T-helper 17 cell (primary cell): Measurements from ENCODE around the gene CACNA1C. TPM values are rescaled to one million over a fixed set of nuclear protein-coding genes. Genes with fewer than 3 reads are reported as not detected.

Source experiments
- ATAC-seq: fragments of 150-1000 bp; cut with Tn5 transposase; 2 replicates; pipeline ENCODE4 v1.10.0; 2021; ENCODE audit warnings: mild to moderate bottlenecking, moderate library complexity
- DNase-seq, 3 donors: peaks; one replicate each; pipeline versions ENCODE4 v3.0.0 to v3.0.0-alpha.2; 2020 to 2021
- H3K9me3 ChIP-seq: one replicate; pipeline ENCODE4 v1.7.0; 2013; ENCODE audit warnings: low read length, mild to moderate bottlenecking; ENCODE audit not compliant: control insufficient read depth, poor library complexity, severe bottlenecking
- H3K27ac Mint-ChIP-seq: one replicate; pipeline ENCODE4 v1.8.0; 2022; ENCODE audit warnings: mild to moderate bottlenecking, moderate library complexity, mixed read lengths
- H3K27me3 Mint-ChIP-seq: one replicate; pipeline ENCODE4 v1.8.0; 2022; ENCODE audit warnings: mixed read lengths
- H3K36me3 Mint-ChIP-seq: one replicate; pipeline ENCODE4 v1.8.0; 2022; ENCODE audit warnings: low read depth, mixed read lengths
- H3K4me1 Mint-ChIP-seq: one replicate; pipeline ENCODE4 v1.8.0; 2022; ENCODE audit warnings: mild to moderate bottlenecking, mixed read lengths
- H3K4me3 Mint-ChIP-seq: one replicate; pipeline ENCODE4 v1.8.0; 2022; ENCODE audit warnings: mild to moderate bottlenecking, moderate library complexity, mixed read lengths
- total RNA-seq, 4 donors: library from RNA in 2 of 4; stranded (reverse) in 2 of 4; gene quantifications; one replicate each; pipeline ENCODE4 v1.2.3 and lab custom pipeline; 2022 to 2026

The CACNA1C gene
- total RNA-seq, 2 donors from 2014 or later, result 0.02 to 0.18 TPM

DNA sequence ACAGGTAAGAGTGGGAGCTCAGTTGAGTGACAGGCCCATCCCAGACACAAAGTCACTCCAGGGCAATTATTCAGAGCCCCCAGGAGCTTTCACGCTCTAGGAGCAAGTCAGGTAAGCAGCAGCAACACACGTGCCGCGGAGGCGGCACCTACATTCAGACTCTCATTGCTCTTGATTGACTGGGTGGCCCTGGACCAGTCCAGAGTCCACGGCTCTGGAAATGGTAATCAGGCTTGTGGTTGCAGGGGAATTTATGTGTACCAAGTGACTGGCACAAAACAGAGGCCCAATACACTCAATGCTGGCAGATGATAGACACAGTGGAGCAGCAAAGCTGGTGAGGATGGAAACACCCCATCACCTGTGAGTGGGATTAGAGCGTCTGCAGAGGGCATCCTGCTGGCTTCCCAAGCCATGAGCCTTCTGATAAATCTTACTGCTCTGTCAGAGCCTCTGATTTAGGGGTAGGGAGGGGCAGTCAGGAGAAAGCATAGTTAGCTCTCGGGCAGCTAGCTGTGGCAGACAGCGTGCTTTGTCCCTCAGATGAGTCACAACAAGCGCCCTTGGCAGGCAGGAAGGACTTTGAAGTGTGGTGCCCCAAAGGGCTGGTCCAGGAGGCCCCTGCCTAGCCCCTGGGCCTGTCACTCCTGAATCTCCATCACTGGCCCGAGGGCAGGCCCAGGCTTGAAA lies 344.7 kb downstream of the CACNA1C start:
- Mint-ChIP-seq H3K36me3 (no peaks in the 10 kb centered on the region), H3K4me3 (no peak overlapping the region), H3K27ac (no peak overlapping the region), H3K27me3 (peaks cover 32% of the 10 kb centered on the region), H3K4me1 (no peaks in the 10 kb centered on the region)
- ATAC-seq (no peak), DNase-seq (no peak)
- H3K9me3 ChIP-seq, result no peaks in the 10 kb centered on the region

DNA sequence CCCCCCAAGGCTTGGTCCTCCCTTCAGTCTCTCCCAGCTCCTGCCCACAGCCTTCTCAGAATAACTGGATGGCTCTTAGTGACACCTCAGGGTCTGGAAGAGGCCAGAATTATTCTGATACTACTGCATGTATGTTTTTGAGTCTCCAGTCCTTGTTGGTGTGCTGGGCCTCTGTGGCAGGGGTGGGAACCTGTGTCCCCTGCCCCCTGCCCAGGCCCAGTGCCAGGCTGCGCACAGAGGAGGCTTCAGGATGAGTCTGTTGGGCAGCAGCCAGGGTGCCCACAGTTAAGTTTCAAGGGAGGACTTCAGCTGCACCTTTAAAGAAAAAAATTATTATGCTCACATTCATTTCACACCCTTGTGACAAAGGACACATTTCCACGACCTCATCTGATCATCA lies 348.3 kb downstream of the CACNA1C start:
- Mint-ChIP-seq H3K4me3 (no peak overlapping the region), H3K27ac (no peak overlapping the region)

GRCh38 chr12:2402073-2402579 lies 349.3 kb downstream of the CACNA1C start:
- DNase-seq, result no peak
- no peaks in the 10 kb centered on the region for H3K9me3 ChIP-seq
- ATAC-seq, result no peak
- H3K36me3 Mint-ChIP-seq, result peaks cover 2% of the 10 kb centered on the region
- no peak overlapping the region for H3K27ac Mint-ChIP-seq
- H3K4me1 Mint-ChIP-seq, result no peaks in the 10 kb centered on the region
- H3K4me3 Mint-ChIP-seq, result no peak overlapping the region
- peaks cover 41% of the 10 kb centered on the region for H3K27me3 Mint-ChIP-seq

More for the DNA sequence above, 348.3 kb downstream of the CACNA1C start:
- H3K9me3 ChIP-seq, result no peaks in the 10 kb centered on the region
- Mint-ChIP-seq H3K27me3 (peaks cover 41% of the 10 kb centered on the region), H3K4me1 (no peaks in the 10 kb centered on the region), H3K36me3 (peaks cover 2% of the 10 kb centered on the region)
- DNase-seq, result no peak
- no peak for ATAC-seq

- no peaks in the 10 kb centered on the region for H3K4me1 Mint-ChIP-seq
- peaks cover 37% of the 10 kb centered on the region for H3K27me3 Mint-ChIP-seq
- H3K4me3 Mint-ChIP-seq, result no peak overlapping the region
- no peak for DNase-seq
- no peak for ATAC-seq
- peaks cover 2% of the 10 kb centered on the region for H3K36me3 Mint-ChIP-seq
- H3K27ac Mint-ChIP-seq, result no peak overlapping the region
- H3K9me3 ChIP-seq, result no peaks in the 10 kb centered on the region
Observed at GRCh38 chr12:2403221-2403976, 350.6 kb downstream of the CACNA1C start.

DNA sequence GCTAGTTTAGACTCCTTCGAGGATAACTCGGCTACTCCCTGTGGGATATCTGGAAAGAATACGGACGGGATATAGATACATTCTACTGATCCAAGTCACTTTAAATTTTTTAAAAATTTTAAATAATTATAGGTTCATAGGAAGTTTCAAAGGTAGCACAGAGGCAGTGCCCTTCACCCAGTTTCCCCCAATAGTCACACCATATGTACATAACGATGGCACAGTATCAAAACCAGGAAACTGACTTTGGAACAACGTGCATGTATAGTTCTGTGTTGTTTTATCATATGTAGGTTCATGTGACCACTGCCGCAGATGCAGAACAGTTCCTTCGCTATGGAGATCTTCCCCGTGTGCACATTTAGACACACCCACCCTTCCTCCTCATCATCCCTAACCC lies 352.3 kb downstream of the CACNA1C start:
- DNase-seq (no peak), ATAC-seq (no peak)
- no peaks in the 10 kb centered on the region for H3K9me3 ChIP-seq
- Mint-ChIP-seq H3K4me1 (no peaks in the 10 kb centered on the region), H3K27ac (no peak overlapping the region), H3K36me3 (peaks cover 2% of the 10 kb centered on the region), H3K4me3 (no peak overlapping the region), H3K27me3 (peaks cover 28% of the 10 kb centered on the region)

DNA sequence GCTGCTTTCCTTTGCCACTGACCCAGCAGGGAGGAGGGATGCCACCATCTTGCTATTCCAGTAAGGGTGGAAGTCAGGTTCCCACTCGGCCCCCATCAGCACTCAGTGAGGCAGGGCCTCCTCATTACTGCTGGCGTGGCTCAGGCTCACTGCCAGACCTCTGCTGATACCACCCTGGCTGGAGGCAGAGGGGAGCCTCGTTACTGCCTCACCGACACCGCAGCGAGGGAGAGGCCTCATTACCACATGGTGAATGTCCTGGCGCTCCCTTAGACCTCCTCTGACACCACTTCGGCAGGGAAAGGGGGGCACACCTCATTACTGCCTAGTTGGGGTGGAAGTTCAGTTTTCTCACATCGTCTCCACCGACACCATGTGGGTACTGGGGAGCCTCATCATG lies 354.1 kb downstream of the CACNA1C start:
- no peak overlapping the region for H3K4me3 Mint-ChIP-seq
- H3K27ac Mint-ChIP-seq, result no peak overlapping the region
- H3K9me3 ChIP-seq, result no peaks in the 10 kb centered on the region
- no peaks in the 10 kb centered on the region for H3K4me1 Mint-ChIP-seq
- peaks cover 2% of the 10 kb centered on the region for H3K36me3 Mint-ChIP-seq
- ATAC-seq (no peak), DNase-seq (no peak)
- peaks cover 20% of the 10 kb centered on the region for H3K27me3 Mint-ChIP-seq

DNA sequence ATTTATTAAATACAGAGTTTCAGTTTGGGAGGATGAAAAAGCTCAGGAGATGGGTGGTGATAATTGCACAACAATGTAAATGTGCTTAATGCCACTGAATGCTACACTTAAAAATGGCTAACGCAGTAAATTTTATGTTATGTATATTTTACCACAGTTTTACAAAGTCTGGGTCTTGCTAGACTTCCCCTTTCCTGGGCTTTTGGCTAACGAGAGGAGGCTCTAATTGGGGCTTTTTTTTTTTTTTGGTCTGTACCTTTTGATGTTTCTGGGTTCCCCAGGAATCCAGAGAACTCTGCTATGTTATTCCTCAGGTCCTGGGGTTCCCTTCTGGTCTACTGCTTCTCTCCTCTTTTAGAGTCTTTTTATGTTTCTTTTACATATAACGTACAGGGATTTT lies 355.5 kb downstream of the CACNA1C start:
- H3K27ac Mint-ChIP-seq, result no peak overlapping the region
- no peaks in the 10 kb centered on the region for H3K4me1 Mint-ChIP-seq
- H3K4me3 Mint-ChIP-seq, result no peak overlapping the region
- ATAC-seq (no peak), DNase-seq (no peak)
- no peaks in the 10 kb centered on the region for H3K36me3 Mint-ChIP-seq
- no peaks in the 10 kb centered on the region for H3K9me3 ChIP-seq
- peaks cover 14% of the 10 kb centered on the region for H3K27me3 Mint-ChIP-seq

DNA sequence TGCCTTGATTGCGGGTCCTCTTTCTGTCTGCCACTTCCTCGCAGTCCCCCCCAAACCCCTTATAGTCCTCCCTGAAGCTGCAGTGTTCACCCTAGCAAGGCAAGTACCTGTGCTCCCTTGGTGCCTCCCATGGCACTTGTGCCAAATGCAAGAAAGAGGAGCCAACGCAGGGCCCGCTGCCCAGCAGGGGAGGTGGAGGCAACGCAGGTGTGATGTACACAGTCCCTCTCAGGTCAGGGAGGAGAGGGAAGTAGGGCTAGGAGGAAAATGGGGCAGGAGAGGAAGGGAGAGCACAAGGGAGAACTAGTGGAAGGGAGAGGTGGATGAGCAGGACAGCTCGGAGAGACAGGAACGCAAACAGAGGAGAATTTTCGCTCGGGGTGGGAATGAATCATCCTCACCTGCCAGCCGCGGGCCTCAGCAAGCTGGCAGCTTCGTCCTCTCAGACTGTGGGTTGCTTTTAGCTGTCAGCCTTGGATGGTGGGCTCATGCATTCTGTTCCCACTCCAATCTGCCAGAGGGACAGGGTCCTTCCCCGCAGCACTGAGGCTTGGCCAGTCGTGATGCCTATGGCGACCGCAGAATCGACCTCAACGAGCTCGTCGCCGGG lies 357.0 kb downstream of the CACNA1C start:
- DNase-seq, result no peak
- H3K9me3 ChIP-seq, result no peaks in the 10 kb centered on the region
- Mint-ChIP-seq H3K27ac (no peak overlapping the region), H3K36me3 (no peaks in the 10 kb centered on the region), H3K27me3 (peaks cover 10% of the 10 kb centered on the region), H3K4me3 (no peak overlapping the region), H3K4me1 (no peaks in the 10 kb centered on the region)
- no peak for ATAC-seq

- Mint-ChIP-seq H3K27ac (no peak overlapping the region), H3K27me3 (peaks cover 15% of the 10 kb centered on the region), H3K4me3 (no peak overlapping the region), H3K36me3 (peaks cover 2% of the 10 kb centered on the region), H3K4me1 (no peaks in the 10 kb centered on the region)
- no peaks in the 10 kb centered on the region for H3K9me3 ChIP-seq
- no peak for ATAC-seq
- DNase-seq, result no peak
Observed at GRCh38 chr12:2410496-2410895, 357.7 kb downstream of the CACNA1C start.

DNA sequence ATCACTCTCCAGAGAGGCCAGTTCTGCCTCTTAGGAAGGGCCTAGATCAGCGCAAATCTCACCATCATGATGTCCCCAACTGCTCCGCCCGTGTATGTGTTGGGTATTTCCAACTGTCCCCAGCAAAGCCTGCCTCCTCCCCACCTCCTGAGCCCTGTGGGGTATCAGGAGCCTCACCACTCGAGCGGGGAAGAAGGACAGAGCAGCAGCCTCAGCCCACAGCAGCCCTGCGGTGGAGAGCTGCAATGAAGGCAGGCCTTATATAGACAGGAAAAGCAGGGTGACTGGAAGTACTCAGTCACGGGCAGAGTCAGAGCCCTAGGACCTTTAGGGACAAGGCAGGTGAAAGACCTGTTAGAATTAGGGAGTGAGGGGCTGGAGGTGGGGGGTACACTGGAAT lies 358.2 kb downstream of the CACNA1C start:
- DNase-seq (no peak), ATAC-seq (no peak)
- H3K9me3 ChIP-seq, result no peaks in the 10 kb centered on the region
- Mint-ChIP-seq H3K27ac (no peak overlapping the region), H3K4me1 (no peaks in the 10 kb centered on the region), H3K36me3 (peaks cover 2% of the 10 kb centered on the region), H3K4me3 (no peak overlapping the region), H3K27me3 (peaks cover 19% of the 10 kb centered on the region)

DNA sequence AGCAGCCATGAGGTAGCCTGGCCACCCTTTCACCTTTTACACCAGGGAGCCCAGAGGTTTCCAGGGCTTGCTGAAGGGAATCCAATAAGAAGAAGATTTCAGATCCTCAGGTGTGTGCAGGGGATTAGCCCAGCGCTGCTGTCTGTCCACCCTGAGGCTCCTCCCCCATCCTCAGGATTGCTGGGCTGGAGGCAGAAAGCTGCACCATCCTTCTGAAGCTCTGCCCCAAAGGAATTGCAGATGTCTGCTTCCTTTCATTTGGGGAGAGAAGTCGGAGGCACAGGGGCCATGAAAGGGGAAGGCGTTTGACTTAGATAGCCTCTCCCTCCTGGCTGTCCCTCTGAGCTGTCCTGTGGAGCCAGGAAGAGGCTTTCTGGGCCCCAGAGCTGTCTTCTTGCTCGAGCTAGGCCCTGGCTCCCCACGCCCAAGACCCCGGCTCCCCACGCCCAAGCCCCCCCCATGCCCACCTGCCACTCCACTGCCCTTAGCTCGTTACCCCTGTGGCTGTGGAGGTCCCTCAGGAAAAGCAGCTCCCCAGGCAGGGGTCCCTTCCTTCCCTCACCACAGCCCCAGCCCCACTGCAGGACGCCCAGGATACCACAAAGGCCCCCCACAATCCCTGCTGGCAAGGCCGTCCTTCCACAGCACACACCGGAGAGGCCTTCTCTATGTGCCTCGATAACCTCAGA lies 359.0 kb downstream of the CACNA1C start:
- ATAC-seq (no peak), DNase-seq (no peak)
- Mint-ChIP-seq H3K27ac (no peak overlapping the region), H3K4me3 (no peak overlapping the region), H3K4me1 (no peaks in the 10 kb centered on the region), H3K27me3 (peaks cover 23% of the 10 kb centered on the region), H3K36me3 (peaks cover 2% of the 10 kb centered on the region)
- no peaks in the 10 kb centered on the region for H3K9me3 ChIP-seq

- DNase-seq (no peak), ATAC-seq (no peak)
- Mint-ChIP-seq H3K27me3 (peaks cover 23% of the 10 kb centered on the region), H3K36me3 (peaks cover 2% of the 10 kb centered on the region), H3K4me1 (no peaks in the 10 kb centered on the region), H3K4me3 (no peak overlapping the region), H3K27ac (no peak overlapping the region)
- H3K9me3 ChIP-seq, result no peaks in the 10 kb centered on the region
Observed at GRCh38 chr12:2412305-2412643, 359.5 kb downstream of the CACNA1C start.

DNA sequence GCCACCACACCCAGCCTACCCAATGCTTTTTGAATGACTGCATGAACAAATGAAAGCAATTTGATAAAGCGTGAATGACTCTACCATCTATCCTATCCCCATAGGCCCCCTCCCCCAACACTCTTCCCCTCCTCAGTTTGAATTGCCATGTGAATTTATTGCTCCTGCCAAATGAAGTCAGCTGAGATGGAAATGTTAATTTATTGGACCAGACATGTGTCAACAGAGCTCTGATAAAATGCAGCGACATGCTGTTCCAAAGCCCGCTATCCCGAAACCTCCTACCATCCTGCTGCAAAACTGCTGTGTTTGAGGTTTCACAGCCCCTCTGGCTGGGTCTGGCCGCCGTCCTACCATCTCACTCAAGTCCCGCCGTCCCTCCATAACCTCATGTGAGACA lies 360.5 kb downstream of the CACNA1C start:
- DNase-seq (no peak), ATAC-seq (no peak)
- Mint-ChIP-seq H3K27me3 (peaks cover 27% of the 10 kb centered on the region), H3K27ac (no peak overlapping the region), H3K4me1 (no peaks in the 10 kb centered on the region), H3K36me3 (peaks cover 3% of the 10 kb centered on the region), H3K4me3 (no peak overlapping the region)
- H3K9me3 ChIP-seq, result no peaks in the 10 kb centered on the region
